Measurements from ENCODE around the gene BACH2. TPM values are rescaled to one million over a fixed set of nuclear protein-coding genes. Genes with fewer than 3 reads are reported as not detected.

BACH2 gene
- polyA plus RNA-seq, 1 donor from 2014 or later: 45.5 TPM

DNA sequence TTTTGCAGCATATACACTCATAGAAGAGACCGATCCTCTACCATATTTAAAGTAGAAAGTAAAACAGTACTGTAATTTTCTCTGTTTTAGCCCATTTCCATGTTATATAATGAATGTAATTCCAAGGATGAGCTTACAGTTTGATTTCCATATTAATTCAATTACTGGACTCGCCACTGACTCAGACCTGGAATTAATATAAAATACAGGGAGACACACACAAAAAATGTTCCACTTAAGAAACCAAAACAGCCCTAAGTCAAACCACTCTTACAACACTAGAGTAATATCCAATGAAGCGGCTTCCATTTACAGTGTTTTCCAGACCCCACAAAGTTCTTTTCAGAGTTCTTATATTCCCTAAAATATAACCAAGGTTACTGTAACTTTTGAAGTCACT, 110.6 kb downstream of the BACH2 start:
- H3K9ac ChIP-seq (ENCODE audit: low read length): no peak overlapping the region

DNA sequence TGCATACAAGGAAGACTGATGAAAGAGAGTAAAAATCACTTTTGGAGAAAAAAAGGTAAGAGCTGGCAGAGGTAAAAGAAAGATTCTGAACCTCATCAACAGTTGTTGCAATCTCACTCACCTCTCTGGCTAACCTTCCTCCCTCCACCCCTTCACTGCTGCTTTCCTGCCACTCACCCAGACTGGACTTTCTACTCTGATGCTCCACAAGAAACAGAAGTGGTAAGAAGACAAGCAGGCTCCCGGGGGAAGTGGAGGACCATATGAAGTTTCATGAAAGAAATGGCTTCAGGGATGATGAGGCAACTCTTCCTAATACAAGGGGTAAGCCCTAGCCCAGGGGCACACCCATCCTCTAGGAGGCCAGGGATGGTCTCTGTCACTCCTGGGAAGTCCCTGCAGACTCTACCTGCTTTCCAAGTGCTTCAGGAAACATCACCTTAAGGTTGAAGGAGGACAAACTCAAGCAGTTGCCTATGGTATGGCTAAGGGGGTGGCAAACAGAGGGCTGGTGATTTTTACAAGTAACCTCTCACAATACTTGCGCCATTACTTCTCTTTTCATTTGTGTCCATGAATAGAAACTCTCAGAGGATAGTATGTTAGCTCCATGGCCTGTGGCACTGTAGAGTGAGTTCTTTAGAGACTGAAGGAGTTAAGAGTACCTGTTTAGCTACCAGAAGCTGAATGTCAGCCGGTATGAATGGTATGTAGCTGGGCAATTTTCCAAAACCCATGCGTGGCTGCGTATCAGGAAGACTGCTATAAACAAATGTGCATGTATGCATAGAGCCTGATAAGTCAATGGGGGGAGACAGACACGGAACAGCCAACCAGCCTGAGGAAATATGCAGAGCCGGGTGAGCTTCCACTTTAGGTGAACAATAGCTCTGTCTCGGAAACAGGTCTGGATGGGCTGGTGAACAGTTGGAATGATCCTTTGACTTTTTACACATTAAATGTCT, 112.0 kb downstream of the BACH2 start:
- H4K20me1 ChIP-seq (ENCODE audit: insufficient read depth): no peaks in the 10 kb centered on the region
- no peak overlapping the region for H3K4me3 ChIP-seq (ENCODE audit: low read length)
- H3K9me2 ChIP-seq (ENCODE audit: insufficient read depth, low read length): no peaks in the 10 kb centered on the region
- no peak overlapping the region for H3K9ac ChIP-seq (ENCODE audit: low read length)
- H2AFZ ChIP-seq (ENCODE audit: low read depth, low read length): no peak overlapping the region
- TF ChIP-seq, protein P1, sequence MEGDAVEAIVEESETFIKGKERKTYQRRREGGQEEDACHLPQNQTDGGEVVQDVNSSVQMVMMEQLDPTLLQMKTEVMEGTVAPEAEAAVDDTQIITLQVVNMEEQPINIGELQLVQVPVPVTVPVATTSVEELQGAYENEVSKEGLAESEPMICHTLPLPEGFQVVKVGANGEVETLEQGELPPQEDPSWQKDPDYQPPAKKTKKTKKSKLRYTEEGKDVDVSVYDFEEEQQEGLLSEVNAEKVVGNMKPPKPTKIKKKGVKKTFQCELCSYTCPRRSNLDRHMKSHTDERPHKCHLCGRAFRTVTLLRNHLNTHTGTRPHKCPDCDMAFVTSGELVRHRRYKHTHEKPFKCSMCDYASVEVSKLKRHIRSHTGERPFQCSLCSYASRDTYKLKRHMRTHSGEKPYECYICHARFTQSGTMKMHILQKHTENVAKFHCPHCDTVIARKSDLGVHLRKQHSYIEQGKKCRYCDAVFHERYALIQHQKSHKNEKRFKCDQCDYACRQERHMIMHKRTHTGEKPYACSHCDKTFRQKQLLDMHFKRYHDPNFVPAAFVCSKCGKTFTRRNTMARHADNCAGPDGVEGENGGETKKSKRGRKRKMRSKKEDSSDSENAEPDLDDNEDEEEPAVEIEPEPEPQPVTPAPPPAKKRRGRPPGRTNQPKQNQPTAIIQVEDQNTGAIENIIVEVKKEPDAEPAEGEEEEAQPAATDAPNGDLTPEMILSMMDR (IDR thresholded peaks at IDR 0.05; ENCODE audit: poor library complexity, severe bottlenecking): no peak
- TF ChIP-seq SMC3 (conservative IDR thresholded peaks at IDR 0.05; ENCODE audit: poor library complexity) (no peak), EZH2 (IDR thresholded peaks at IDR 0.05; ENCODE audit: borderline replicate concordance, insufficient read depth, low read length, poor library complexity, severe bottlenecking) (no peak)
- peaks cover 65% of the 10 kb centered on the region for H3K79me2 ChIP-seq (replicated peaks; ENCODE audit: insufficient read depth, low read length)
- H3F3A ChIP-seq (ENCODE audit: insufficient read depth, low read length, poor library complexity, severe bottlenecking): peaks cover 3% of the 10 kb centered on the region
- H3K4me2 ChIP-seq (ENCODE audit: low read length): no peak overlapping the region
- peaks cover 14% of the 10 kb centered on the region for H3K36me3 ChIP-seq (ENCODE audit: insufficient read depth, low read length)
- H3K9me3 ChIP-seq (ENCODE audit: low read length): peaks cover 3% of the 10 kb centered on the region
- no peak overlapping the region for H3K27ac ChIP-seq (ENCODE audit: low read length)
- H3K27me3 ChIP-seq (ENCODE audit: insufficient read depth, low read depth, low read length): no peaks in the 10 kb centered on the region

More for the DNA sequence above, 110.6 kb downstream of the BACH2 start:
- no peaks in the 10 kb centered on the region for H3K9me3 ChIP-seq (ENCODE audit: low read length)
- H2AFZ ChIP-seq (ENCODE audit: low read depth, low read length): no peak overlapping the region
- peaks cover 3% of the 10 kb centered on the region for H3F3A ChIP-seq (ENCODE audit: insufficient read depth, low read length, poor library complexity, severe bottlenecking)
- no peaks in the 10 kb centered on the region for H3K9me2 ChIP-seq (ENCODE audit: insufficient read depth, low read length)
- no peak overlapping the region for H3K27ac ChIP-seq (ENCODE audit: low read length)
- TF ChIP-seq, protein P1 (IDR thresholded peaks at IDR 0.05; ENCODE audit: poor library complexity, severe bottlenecking): no peak
- no peak for TF ChIP-seq EP300 (conservative IDR thresholded peaks at IDR 0.05; ENCODE audit: poor library complexity, severe bottlenecking)
- TF ChIP-seq SMC3 (conservative IDR thresholded peaks at IDR 0.05; ENCODE audit: poor library complexity): no peak
- no peak for TF ChIP-seq TAF1 (IDR thresholded peaks at IDR 0.05; ENCODE audit: low read depth)
- TF ChIP-seq POLR2AphosphoS5 (IDR thresholded peaks at IDR 0.05): no peak
- TF ChIP-seq, protein P2, sequence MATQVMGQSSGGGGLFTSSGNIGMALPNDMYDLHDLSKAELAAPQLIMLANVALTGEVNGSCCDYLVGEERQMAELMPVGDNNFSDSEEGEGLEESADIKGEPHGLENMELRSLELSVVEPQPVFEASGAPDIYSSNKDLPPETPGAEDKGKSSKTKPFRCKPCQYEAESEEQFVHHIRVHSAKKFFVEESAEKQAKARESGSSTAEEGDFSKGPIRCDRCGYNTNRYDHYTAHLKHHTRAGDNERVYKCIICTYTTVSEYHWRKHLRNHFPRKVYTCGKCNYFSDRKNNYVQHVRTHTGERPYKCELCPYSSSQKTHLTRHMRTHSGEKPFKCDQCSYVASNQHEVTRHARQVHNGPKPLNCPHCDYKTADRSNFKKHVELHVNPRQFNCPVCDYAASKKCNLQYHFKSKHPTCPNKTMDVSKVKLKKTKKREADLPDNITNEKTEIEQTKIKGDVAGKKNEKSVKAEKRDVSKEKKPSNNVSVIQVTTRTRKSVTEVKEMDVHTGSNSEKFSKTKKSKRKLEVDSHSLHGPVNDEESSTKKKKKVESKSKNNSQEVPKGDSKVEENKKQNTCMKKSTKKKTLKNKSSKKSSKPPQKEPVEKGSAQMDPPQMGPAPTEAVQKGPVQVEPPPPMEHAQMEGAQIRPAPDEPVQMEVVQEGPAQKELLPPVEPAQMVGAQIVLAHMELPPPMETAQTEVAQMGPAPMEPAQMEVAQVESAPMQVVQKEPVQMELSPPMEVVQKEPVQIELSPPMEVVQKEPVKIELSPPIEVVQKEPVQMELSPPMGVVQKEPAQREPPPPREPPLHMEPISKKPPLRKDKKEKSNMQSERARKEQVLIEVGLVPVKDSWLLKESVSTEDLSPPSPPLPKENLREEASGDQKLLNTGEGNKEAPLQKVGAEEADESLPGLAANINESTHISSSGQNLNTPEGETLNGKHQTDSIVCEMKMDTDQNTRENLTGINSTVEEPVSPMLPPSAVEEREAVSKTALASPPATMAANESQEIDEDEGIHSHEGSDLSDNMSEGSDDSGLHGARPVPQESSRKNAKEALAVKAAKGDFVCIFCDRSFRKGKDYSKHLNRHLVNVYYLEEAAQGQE (IDR thresholded peaks at IDR 0.05; ENCODE audit: borderline replicate concordance): no peak
- no peak for TF ChIP-seq RAD21 (conservative IDR thresholded peaks at IDR 0.05)
- TF ChIP-seq MXI1 (conservative IDR thresholded peaks at IDR 0.05; ENCODE audit: poor library complexity, severe bottlenecking): no peak
- TF ChIP-seq EZH2 (IDR thresholded peaks at IDR 0.05; ENCODE audit: borderline replicate concordance, insufficient read depth, low read length, poor library complexity, severe bottlenecking): no peak
- peaks cover 64% of the 10 kb centered on the region for H3K79me2 ChIP-seq (replicated peaks; ENCODE audit: insufficient read depth, low read length)
- no peaks in the 10 kb centered on the region for H3K27me3 ChIP-seq (ENCODE audit: insufficient read depth, low read depth, low read length)
- no peak overlapping the region for H3K4me2 ChIP-seq (ENCODE audit: low read length)
- peaks cover 14% of the 10 kb centered on the region for H3K36me3 ChIP-seq (ENCODE audit: insufficient read depth, low read length)
- H4K20me1 ChIP-seq (ENCODE audit: insufficient read depth): no peaks in the 10 kb centered on the region
- no peak overlapping the region for H3K4me3 ChIP-seq (ENCODE audit: low read length)
